Activated T-helper 1 cell treated with anti-CD3 and anti-CD28 coated beads, Interleukin-12 subunit alpha, Interleukin-12 subunit beta, Interleukin-2, Interleukin-4 antibody, amounts not matched to agents 30 ng/mL and 10 ng/mL and 1 ng/mL, durations not matched to agents 14 hours and 24 hours and 36 hours (primary cell): Measurements from ENCODE around the gene UBE2F. TPM values are rescaled to one million over a fixed set of nuclear protein-coding genes. Genes with fewer than 3 reads are reported as not detected.

Experiments
- DNase-seq: peaks from one replicate; pipeline ENCODE4 v3.0.0; 2021; ENCODE audit warnings: low spot score
- H3K27ac Mint-ChIP-seq: one replicate; pipeline ENCODE4 v1.8.0; 2021; ENCODE audit warnings: mild to moderate bottlenecking, mixed read lengths
- H3K27me3 Mint-ChIP-seq: one replicate; pipeline ENCODE4 v1.8.0; 2022; ENCODE audit warnings: mild to moderate bottlenecking, moderate library complexity, mixed read lengths; ENCODE audit not compliant: insufficient read depth
- H3K36me3 Mint-ChIP-seq: one replicate; pipeline ENCODE4 v1.8.0; 2021; ENCODE audit warnings: low read depth, mixed read lengths
- H3K4me1 Mint-ChIP-seq: one replicate; pipeline ENCODE4 v1.8.0; 2021; ENCODE audit warnings: low read depth, mixed read lengths
- H3K4me3 Mint-ChIP-seq: one replicate; pipeline ENCODE4 v1.8.0; 2021; ENCODE audit warnings: mild to moderate bottlenecking, moderate library complexity, mixed read lengths
- H3K9me3 Mint-ChIP-seq: one replicate; pipeline ENCODE4 v1.8.0; 2021; ENCODE audit warnings: mixed read lengths
- intact Hi-C: fragments of 100-400 bp; cut with micrococcal nuclease; formaldehyde crosslinking; loops from one replicate; pipeline ENCODE4 v1.15.1; 2024
- total RNA-seq: library from RNA; stranded (reverse); gene quantifications from 2 replicates; pipeline ENCODE4 v1.2.3, GENCODE V29; 2022

Gene UBE2F
- total RNA-seq, 1 donor from 2014 or later = 121 TPM

GRCh38 chr2:237995036-237995435, 28.2 kb downstream of the UBE2F start:
- intact Hi-C loops = loop anchor here (5.0 kb wide), 1 partner anchor 292 kb away; the partner anchor contains the start of gene PER2
- H3K4me3 Mint-ChIP-seq = no peak overlapping the region
- no peak for DNase-seq

GRCh38 chr2:237996021-237996593, 29.3 kb downstream of the UBE2F start:
- H3K27me3 Mint-ChIP-seq = no peaks in the 10 kb centered on the region
- peaks cover 47% of the 10 kb centered on the region for H3K4me1 Mint-ChIP-seq
- H3K36me3 Mint-ChIP-seq = peaks cover 62% of the 10 kb centered on the region
- peak overlapping the region; percentile 67 for H3K27ac Mint-ChIP-seq
- no peaks in the 10 kb centered on the region for H3K9me3 Mint-ChIP-seq
- no peak overlapping the region for H3K4me3 Mint-ChIP-seq
- DNase-seq = no peak
- intact Hi-C loops = loop anchor here (2.0 to 5.0 kb wide), 2 partner anchors 15 to 291 kb away; partner anchors contain the start of gene PER2

More at GRCh38 chr2:237995036-237995435, 28.2 kb downstream of the UBE2F start:
- Mint-ChIP-seq H3K27ac (peak overlapping the region; percentile 69), H3K4me1 (peaks cover 40% of the 10 kb centered on the region), H3K27me3 (no peaks in the 10 kb centered on the region), H3K36me3 (peaks cover 58% of the 10 kb centered on the region), H3K9me3 (no peaks in the 10 kb centered on the region)

- no peak for DNase-seq
- no peaks in the 10 kb centered on the region for H3K27me3 Mint-ChIP-seq
- peaks cover 59% of the 10 kb centered on the region for H3K36me3 Mint-ChIP-seq
- no peaks in the 10 kb centered on the region for H3K9me3 Mint-ChIP-seq
- peak overlapping the region; percentile 42 for H3K4me3 Mint-ChIP-seq
- peaks cover 47% of the 10 kb centered on the region for H3K4me1 Mint-ChIP-seq
- peak overlapping the region; percentile 94 for H3K27ac Mint-ChIP-seq
- intact Hi-C loops = loop anchor here (2.0 to 5.0 kb wide), 2 partner anchors 17 to 290 kb away; partner anchors contain the start of gene PER2
Measured at GRCh38 chr2:237997521-237997920, 30.7 kb downstream of the UBE2F start.

GRCh38 chr2:237998530-237998929, 31.7 kb downstream of the UBE2F start:
- DNase-seq = peak; percentile 33
- peaks cover 64% of the 10 kb centered on the region for H3K36me3 Mint-ChIP-seq
- peak overlapping the region; percentile 97 for H3K27ac Mint-ChIP-seq
- intact Hi-C loops = loop anchor here (1.0 to 5.0 kb wide), 10 partner anchors 11 to 570 kb away; partner anchors contain the start of gene PER2
- peaks cover 54% of the 10 kb centered on the region for H3K4me1 Mint-ChIP-seq
- no peaks in the 10 kb centered on the region for H3K27me3 Mint-ChIP-seq
- H3K4me3 Mint-ChIP-seq = peak overlapping the region; percentile 68
- no peaks in the 10 kb centered on the region for H3K9me3 Mint-ChIP-seq

GRCh38 chr2:238003234-238004031, 36.6 kb downstream of the UBE2F start:
- Mint-ChIP-seq H3K27me3 (no peaks in the 10 kb centered on the region), H3K27ac (peak overlapping the region; percentile 98), H3K36me3 (peaks cover 61% of the 10 kb centered on the region), H3K4me3 (peak overlapping the region; percentile 31), H3K4me1 (peaks cover 64% of the 10 kb centered on the region), H3K9me3 (no peaks in the 10 kb centered on the region)
- no peak for DNase-seq
- intact Hi-C loops = loop anchor here (1.0 kb wide), 2 partner anchors 22 to 57 kb away; no protein-coding TSS in a partner anchor

- peak overlapping the region; percentile 58 for H3K4me3 Mint-ChIP-seq
- peaks cover 64% of the 10 kb centered on the region for H3K4me1 Mint-ChIP-seq
- H3K27me3 Mint-ChIP-seq = no peaks in the 10 kb centered on the region
- no peak for DNase-seq
- peak overlapping the region; percentile 98 for H3K27ac Mint-ChIP-seq
- no peaks in the 10 kb centered on the region for H3K9me3 Mint-ChIP-seq
- intact Hi-C loops = no loop called here
- peaks cover 60% of the 10 kb centered on the region for H3K36me3 Mint-ChIP-seq
Measured at GRCh38 chr2:238004077-238004830, 37.4 kb downstream of the UBE2F start.

GRCh38 chr2:238005528-238005927, 38.7 kb downstream of the UBE2F start:
- peak overlapping the region; percentile 28 for H3K4me3 Mint-ChIP-seq
- peak overlapping the region; percentile 56 for H3K27ac Mint-ChIP-seq
- intact Hi-C loops = no loop called here
- H3K4me1 Mint-ChIP-seq = peaks cover 66% of the 10 kb centered on the region
- H3K36me3 Mint-ChIP-seq = peaks cover 58% of the 10 kb centered on the region
- no peaks in the 10 kb centered on the region for H3K9me3 Mint-ChIP-seq
- no peaks in the 10 kb centered on the region for H3K27me3 Mint-ChIP-seq
- DNase-seq = no peak

GRCh38 chr2:238006510-238006909, 39.7 kb downstream of the UBE2F start:
- intact Hi-C loops = no loop called here
- H3K27me3 Mint-ChIP-seq = no peaks in the 10 kb centered on the region
- H3K4me1 Mint-ChIP-seq = peaks cover 71% of the 10 kb centered on the region
- no peak for DNase-seq
- H3K4me3 Mint-ChIP-seq = no peak overlapping the region
- H3K36me3 Mint-ChIP-seq = peaks cover 63% of the 10 kb centered on the region
- no peaks in the 10 kb centered on the region for H3K9me3 Mint-ChIP-seq
- peak overlapping the region; percentile 68 for H3K27ac Mint-ChIP-seq

- Mint-ChIP-seq H3K27ac (no peak overlapping the region), H3K27me3 (no peaks in the 10 kb centered on the region), H3K4me3 (no peak overlapping the region), H3K9me3 (no peaks in the 10 kb centered on the region), H3K36me3 (peaks cover 63% of the 10 kb centered on the region), H3K4me1 (peaks cover 74% of the 10 kb centered on the region)
- no peak for DNase-seq
- intact Hi-C loops = no loop called here
Measured at GRCh38 chr2:238007924-238008323, 41.1 kb downstream of the UBE2F start.

GRCh38 chr2:238009563-238009962, 42.7 kb downstream of the UBE2F start:
- H3K4me3 Mint-ChIP-seq = peak overlapping the region; percentile 60
- peak overlapping the region; percentile 97 for H3K27ac Mint-ChIP-seq

GRCh38 chr2:238010572-238010971, 43.8 kb downstream of the UBE2F start:
- no peak for DNase-seq
- Mint-ChIP-seq H3K4me3 (no peak overlapping the region), H3K9me3 (no peaks in the 10 kb centered on the region), H3K4me1 (peaks cover 50% of the 10 kb centered on the region), H3K27ac (peak overlapping the region; percentile 54), H3K36me3 (peaks cover 53% of the 10 kb centered on the region), H3K27me3 (no peaks in the 10 kb centered on the region)
- intact Hi-C loops = loop anchor here (2.0 kb wide), 1 partner anchor 14 kb away; no protein-coding TSS in a partner anchor

More at GRCh38 chr2:238009563-238009962, 42.7 kb downstream of the UBE2F start:
- Mint-ChIP-seq H3K36me3 (peaks cover 60% of the 10 kb centered on the region), H3K9me3 (no peaks in the 10 kb centered on the region), H3K27me3 (no peaks in the 10 kb centered on the region), H3K4me1 (peaks cover 58% of the 10 kb centered on the region)
- DNase-seq = no peak
- intact Hi-C loops = loop anchor here (1.0 kb wide), 1 partner anchor 11 kb away; no protein-coding TSS in a partner anchor

GRCh38 chr2:238013806-238014205, 47.0 kb downstream of the UBE2F start:
- no peak overlapping the region for H3K4me3 Mint-ChIP-seq
- no peaks in the 10 kb centered on the region for H3K27me3 Mint-ChIP-seq
- peaks cover 46% of the 10 kb centered on the region for H3K36me3 Mint-ChIP-seq
- DNase-seq = no peak
- H3K4me1 Mint-ChIP-seq = peaks cover 29% of the 10 kb centered on the region
- H3K27ac Mint-ChIP-seq = peak overlapping the region; percentile 6
- H3K9me3 Mint-ChIP-seq = no peaks in the 10 kb centered on the region
- intact Hi-C loops = no loop called here
